Endothelial cell of umbilical vein (primary cell): Measurements from ENCODE around the gene SKAP1. TPM values are rescaled to one million over a fixed set of nuclear protein-coding genes. Genes with fewer than 3 reads are reported as not detected.

ENCODE experiments used
- BruUV-seq: library from RNA; stranded (reverse); fragments of 400-500 nt; replicated peaks from 2 replicates; lab custom pipeline; 2021; lab: Mats Ljungman, UMichigan
- CTCF ChIA-PET: fragments of 300-600, 350-600 bp; sonication (Branson Sonifier 250); formaldehyde crosslinking; loops from one replicate; lab custom pipeline; 2021; ENCODE audit warnings: antibody characterized with exemption, inconsistent platforms; lab: Charles Lee
- POLR2A ChIA-PET: fragments of 300-600, 350-600 bp; sonication (Branson Sonifier 250); formaldehyde crosslinking; loops from one replicate; lab custom pipeline; 2021; ENCODE audit warnings: antibody characterized with exemption, inconsistent platforms; lab: Charles Lee
- DNase-seq: peaks from one replicate; pipeline ENCODE4 v3.0.0-alpha.2; 2011; ENCODE audit warnings: low read depth, low spot score
- FAIRE-seq: peaks from 2 replicates; lab custom pipeline; 2011; peaks lifted over from hg19 to GRCh38; lab: Jason Lieb, UNC
- H2AFZ ChIP-seq: 2 replicates; pipeline ENCODE4 v1.6.0; 2012; ENCODE audit warnings: low read depth, low read length, control low read depth, inconsistent platforms
- H3K27ac ChIP-seq: 2 replicates; pipeline ENCODE4 v1.5.1; 2011; ENCODE audit warnings: low read depth, mild to moderate bottlenecking, control low read depth, low read length, moderate library complexity; ENCODE audit not compliant: insufficient read depth
- H3K27me3 ChIP-seq, 2 experiments: 2 replicates each; pipeline versions ENCODE4 v1.6.0 to v1.6.1; 2011; ENCODE audit warnings: low read length in 2 of 2, mixed read lengths in 1 of 2; ENCODE audit not compliant: control insufficient read depth in 2 of 2, insufficient read depth in 2 of 2
- H3K36me3 ChIP-seq, 2 experiments: 2 replicates in 1 of 2; 3 replicates in 1 of 2; pipeline ENCODE4 v1.5.1; 2011; ENCODE audit warnings: low read length in 2 of 2, mild to moderate bottlenecking in 1 of 2, moderate library complexity in 1 of 2; ENCODE audit not compliant: control insufficient read depth in 2 of 2, insufficient read depth in 2 of 2; ENCODE audit errors: extremely low read depth in 1 of 2
- H3K4me1 ChIP-seq: 3 replicates; pipeline ENCODE4 v1.5.1; 2011; ENCODE audit warnings: mild to moderate bottlenecking, low read length; ENCODE audit not compliant: control insufficient read depth, insufficient read depth; ENCODE audit errors: extremely low read depth
- H3K4me2 ChIP-seq: 2 replicates; pipeline ENCODE4 v1.6.1; 2011; ENCODE audit warnings: low read length, control low read depth, mixed read lengths; ENCODE audit not compliant: insufficient read depth
- H3K4me3 ChIP-seq, 3 experiments: fragments of 200-600 bp in 1 of 3; sonication (generic), shearing (Covaris generic) in 1 of 3; replicated peaks in 1 of 3; 2 replicates each; pipeline ENCODE4 v1.5.1; 2011 to 2016; ENCODE audit warnings: control low read depth in 3 of 3, low read length in 3 of 3, mild to moderate bottlenecking in 2 of 3, inconsistent platforms in 1 of 3, low read depth in 1 of 3, moderate library complexity in 1 of 3; ENCODE audit not compliant: insufficient read depth in 1 of 3
- H3K79me2 ChIP-seq: 2 replicates; pipeline ENCODE4 v1.6.0; 2012; ENCODE audit warnings: low read length, inconsistent platforms; ENCODE audit not compliant: control insufficient read depth, insufficient read depth
- H3K9ac ChIP-seq: replicated peaks from 2 replicates; pipeline ENCODE3; 2011; ENCODE audit warnings: low read length, control low read depth; ENCODE audit not compliant: insufficient read depth; ENCODE audit errors: extremely low read depth
- H3K9me1 ChIP-seq: replicated peaks from 3 replicates; pipeline ENCODE4 v1.6.0; 2011; ENCODE audit warnings: mild to moderate bottlenecking, low read length; ENCODE audit not compliant: control insufficient read depth, insufficient read depth; ENCODE audit errors: extremely low read depth
- H3K9me3 ChIP-seq: replicated peaks from 2 replicates; pipeline ENCODE4 v1.5.1; 2012; ENCODE audit warnings: low read length, inconsistent platforms; ENCODE audit not compliant: control insufficient read depth, insufficient read depth
- H4K20me1 ChIP-seq: replicated peaks from 2 replicates; pipeline ENCODE3; 2011; ENCODE audit warnings: mild to moderate bottlenecking, low read length; ENCODE audit not compliant: control insufficient read depth, insufficient read depth; ENCODE audit errors: extremely low read depth
- CTCF ChIP-seq, 2 donors: IDR thresholded peaks; 1 replicate in 1 of 2; 2 replicates in 1 of 2; pipeline ENCODE4 v1.5.1; 2011; ENCODE audit warnings: low read length in 2 of 2, mild to moderate bottlenecking in 2 of 2, moderate library complexity in 2 of 2, control low read depth in 1 of 2, inconsistent platforms in 1 of 2, low read depth in 1 of 2; ENCODE audit not compliant: insufficient read depth in 1 of 2; ENCODE audit errors: extremely low read depth in 1 of 2
- EZH2 ChIP-seq: IDR thresholded peaks from 2 replicates; pipeline ENCODE4 v1.6.1; 2012; ENCODE audit warnings: borderline replicate concordance, low read depth, mild to moderate bottlenecking, moderate library complexity, low read length, inconsistent platforms; ENCODE audit not compliant: severe bottlenecking
- FOS ChIP-seq: IDR thresholded peaks from 2 replicates; pipeline ENCODE4 v1.6.1; 2011; ENCODE audit warnings: mild to moderate bottlenecking, low read length, moderate library complexity, borderline replicate concordance; ENCODE audit not compliant: insufficient read depth
- GATA2 ChIP-seq: IDR thresholded peaks from 2 replicates; pipeline ENCODE4 v1.7.0; 2011; ENCODE audit warnings: low read depth, mild to moderate bottlenecking, moderate library complexity, mixed read lengths, low read length; ENCODE audit not compliant: insufficient read length, insufficient read depth
- JUN ChIP-seq: IDR thresholded peaks from 2 replicates; pipeline ENCODE4 v1.6.1; 2011; ENCODE audit warnings: borderline replicate concordance, low read depth; ENCODE audit not compliant: insufficient read length, insufficient read depth
- MAX ChIP-seq: IDR thresholded peaks from 2 replicates; pipeline ENCODE4 v1.6.1; 2011; ENCODE audit not compliant: insufficient read depth, insufficient read length
- MYC ChIP-seq: IDR thresholded peaks from one replicate; pipeline ENCODE4 v1.6.1; 2011; ENCODE audit warnings: mild to moderate bottlenecking, low read depth, low read length
- POLR2A ChIP-seq: IDR thresholded peaks from 2 replicates; pipeline ENCODE4 v1.6.1; 2012; ENCODE audit warnings: low read depth, mild to moderate bottlenecking, control low read depth, low read length
- POLR2AphosphoS5 ChIP-seq: IDR thresholded peaks from 2 replicates; pipeline ENCODE4 v1.6.1; 2012; ENCODE audit warnings: low read depth, mild to moderate bottlenecking, control low read depth, low read length, moderate library complexity; ENCODE audit not compliant: insufficient read depth
- dilution Hi-C: fragments of 300-500 bp; cut with MboI; formaldehyde crosslinking; loops from one replicate; pipeline ENCODE4 v1.15.0; 2019; ENCODE audit warnings: low sequenced_read_pairs; ENCODE audit not compliant: extremely low pct_ligation_motif_present
- intact Hi-C: fragments of 100-400 bp; cut with micrococcal nuclease; formaldehyde crosslinking; loops from one replicate; pipeline ENCODE4 v1.10.0; 2022
- polyA plus RNA-seq, 4 experiments: library from polyadenylated mRNA; depleted of rRNA in 3 of 4; stranded (reverse) in 3 of 4; unstranded in 1 of 4; fragments of >200 nt; gene quantifications; 2 replicates each; pipeline versions ENCODE4 v1.2.1 to v1.2.3, GENCODE V29; 2011 to 2012; ENCODE audit warnings: missing spikeins in 1 of 4
- total RNA-seq: library from RNA; stranded (reverse); gene quantifications from 2 replicates; pipeline ENCODE4 v1.2.3, GENCODE V29; 2021

SKAP1 gene
- total and polyA plus RNA-seq, 2 donors (not counting 3 experiments of a cell fraction or from before 2014, with no cell fraction given): 0.75 TPM; not detected in 1

- dilution Hi-C loops: no loop called here
Measured at GRCh38 chr17:48441231-48441711, 11.3 kb upstream of the SKAP1 start.

GRCh38 chr17:48440669-48441068 is 10.7 kb upstream of the SKAP1 start:
- Histone ChIP-seq H3K9ac (no peak overlapping the region), H3K27ac (no peak overlapping the region), H3K4me2 (no peak overlapping the region), H4K20me1 (no peaks in the 10 kb centered on the region), H3K9me3 (no peaks in the 10 kb centered on the region), H3K9me1 (no peaks in the 10 kb centered on the region), H3K27me3 (peaks cover 24 to 27% of the 10 kb centered on the region in 2 experiments), H3K4me1 (peaks cover 5% of the 10 kb centered on the region), H3K4me3 (no peak overlapping the region), H3K79me2 (no peaks in the 10 kb centered on the region), H2AFZ (no peak overlapping the region), H3K36me3 (no peaks in the 10 kb centered on the region)
- no peak for FAIRE-seq
- POLR2A ChIA-PET: no interaction called here
- DNase-seq: no peak
- dilution Hi-C loops: no loop called here
- intact Hi-C loops: no loop called here
- BruUV-seq: no TSS peak
- TF ChIP-seq JUN (no peak), MYC (no peak), MAX (no peak), CTCF (IDR thresholded peaks at IDR 0.05; ENCODE audit: extremely low read depth in 1 of 2, insufficient read depth in 1 of 2, low read depth in 1 of 2, low read length in 2 of 2) (no peak), POLR2AphosphoS5 (no peak), POLR2A (no peak), GATA2 (no peak), FOS (no peak), EZH2 (no peak)
- CTCF ChIA-PET: interaction anchor here (0.7 kb wide), 1 partner anchor 12 kb away, joined by 3 read pairs; no protein-coding TSS in a partner anchor

More at GRCh38 chr17:48441231-48441711, 11.3 kb upstream of the SKAP1 start:
- H3K79me2 ChIP-seq: no peaks in the 10 kb centered on the region
- no peaks in the 10 kb centered on the region for H4K20me1 ChIP-seq
- H3K27ac ChIP-seq: no peak overlapping the region
- no peaks in the 10 kb centered on the region for H3K36me3 ChIP-seq
- peaks cover 24 to 28% of the 10 kb centered on the region in 2 experiments for H3K27me3 ChIP-seq
- POLR2A ChIA-PET: no interaction called here
- peaks cover 5% of the 10 kb centered on the region for H3K4me1 ChIP-seq
- FAIRE-seq (peak; percentile 12), DNase-seq (no peak)
- H3K9ac ChIP-seq: no peak overlapping the region
- no peak overlapping the region for H2AFZ ChIP-seq
- intact Hi-C loops: no loop called here
- no peaks in the 10 kb centered on the region for H3K9me1 ChIP-seq
- CTCF ChIA-PET: interaction anchor here (0.7 to 1.0 kb wide), 2 partner anchors 12 to 13 kb away, joined by 3 read pairs; no protein-coding TSS in a partner anchor
- no peaks in the 10 kb centered on the region for H3K9me3 ChIP-seq
- no TSS peak for BruUV-seq
- H3K4me2 ChIP-seq: no peak overlapping the region
- no peak for TF ChIP-seq POLR2AphosphoS5
- peak; percentile 21 for TF ChIP-seq GATA2
- H3K4me3 ChIP-seq: no peak overlapping the region
